Hematopoietic multipotent progenitor cell treated with erythropoietin and hydrocortisone succinate and interleukin-3 and kit ligand, for 6 days (in vitro differentiated cells): Measurements from ENCODE around the gene FKBP14.

Experiments used
- DNase-seq: peaks from one replicate; pipeline ENCODE4 v3.0.0-alpha.2; 2015

The FKBP14 gene

GRCh38 chr7:30032310-30033125 lies 6.0 kb upstream of the FKBP14 start:
- DNase-seq: no peak

- peak; percentile 54 for DNase-seq
These were observed 3.2 kb upstream of the FKBP14 start for GRCh38 chr7:30029696-30030095.

GRCh38 chr7:30028749-30029635 lies 2.5 kb upstream of the FKBP14 start:
- DNase-seq: peak; percentile 67

DNA sequence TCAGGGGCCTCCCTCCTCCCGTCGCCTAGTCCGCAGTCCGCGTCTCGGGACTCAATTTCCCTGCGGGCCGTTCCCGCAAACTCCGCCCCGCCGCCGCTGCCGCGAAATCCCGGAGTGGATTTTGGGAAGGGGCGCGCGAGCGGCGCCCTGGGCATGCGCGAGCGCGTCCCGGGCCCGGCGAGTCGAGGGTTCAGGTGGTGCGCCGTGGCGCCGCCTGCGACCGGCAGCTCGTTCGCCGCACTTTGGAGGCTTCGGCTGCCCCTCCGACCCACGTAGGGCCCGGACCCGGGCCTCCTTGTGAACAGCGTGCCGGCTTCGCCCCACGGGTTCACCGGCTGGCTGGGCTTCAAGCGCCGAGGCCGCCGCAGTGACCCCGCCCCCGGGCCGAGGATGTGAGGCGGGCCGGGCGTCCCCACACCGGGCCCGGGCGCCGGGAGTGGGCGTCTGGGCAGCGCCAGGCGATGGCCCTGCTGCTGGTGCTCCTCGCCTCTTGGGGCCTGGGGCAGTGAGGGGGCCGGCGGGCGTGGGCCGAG lies 1.8 kb upstream of the FKBP14 start, which contains the start of gene PLEKHA8:
TSS of gene PLEKHA8 (plus strand) at position 197 of the 533 bp plus-strand sequence. CDS start 351 bp downstream, outside the sequence.
- peak; percentile 91 for DNase-seq

GRCh38 chr7:30027740-30028215 lies 1.3 kb upstream of the FKBP14 start:
- no peak for DNase-seq

DNA sequence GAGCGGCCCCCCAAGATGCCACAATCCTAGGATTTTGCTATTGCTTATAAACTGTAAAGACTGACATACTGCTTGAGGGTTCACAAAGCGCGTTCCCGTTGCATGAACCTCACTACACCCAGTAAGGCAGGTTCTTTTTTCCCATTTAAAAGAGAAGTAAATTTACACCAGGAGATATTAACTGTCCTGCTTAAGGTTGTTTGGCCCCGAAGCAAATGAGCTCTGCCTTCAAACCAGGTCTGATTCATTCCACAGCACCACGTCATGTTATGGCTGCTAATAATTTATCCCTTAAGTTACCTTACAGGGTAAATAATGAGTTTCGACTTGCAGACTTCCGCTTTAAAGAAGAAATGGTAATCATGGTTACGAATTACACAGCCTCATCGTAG lies 559 bp upstream of the FKBP14 start:
- peak; percentile 61 for DNase-seq

- DNase-seq: no peak
These were observed 3.0 kb downstream of the FKBP14 start for GRCh38 chr7:30023524-30023923.

DNA sequence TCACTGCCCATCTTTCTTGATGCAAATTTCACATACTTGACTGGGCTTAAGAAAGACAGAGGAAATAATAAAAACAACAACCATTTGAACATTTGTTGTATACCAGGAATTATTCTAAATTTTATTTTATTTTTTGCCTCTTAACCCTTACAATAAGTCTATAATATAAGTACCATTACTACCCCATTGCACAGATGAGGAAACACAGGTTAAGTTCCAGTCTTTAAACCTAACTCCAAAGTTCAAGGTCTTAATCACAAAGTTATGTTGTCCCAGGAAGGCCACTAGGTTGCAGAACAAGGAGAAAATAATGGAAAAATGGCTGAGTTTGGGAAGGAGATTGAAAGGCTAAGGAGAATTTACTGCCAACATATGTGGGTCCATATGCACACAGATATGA lies 3.5 kb downstream of the FKBP14 start:
- no peak for DNase-seq

DNA sequence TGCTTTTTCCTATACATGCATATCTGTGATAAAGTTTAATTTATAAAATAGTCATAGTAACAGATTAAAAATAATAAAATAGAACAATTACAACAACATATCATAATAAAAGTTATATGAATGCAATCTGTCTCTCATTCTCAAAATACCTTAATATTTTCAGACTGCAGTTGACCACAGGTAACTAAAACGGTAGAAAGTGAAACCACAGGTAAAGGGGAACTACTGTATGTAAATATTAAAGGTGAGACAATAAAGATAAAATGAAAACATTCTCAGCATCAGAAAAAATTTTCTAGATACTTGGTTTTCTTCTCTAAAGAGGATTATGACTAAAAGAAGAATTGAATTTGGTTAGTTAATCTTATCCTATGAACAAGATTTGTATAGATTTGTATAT lies 6.0 kb downstream of the FKBP14 start:
- DNase-seq: no peak

- DNase-seq: no peak
These were observed 6.5 kb downstream of the FKBP14 start for GRCh38 chr7:30019960-30020359.

GRCh38 chr7:30019387-30019786 lies 7.1 kb downstream of the FKBP14 start:
- peak; percentile 39 for DNase-seq

DNA sequence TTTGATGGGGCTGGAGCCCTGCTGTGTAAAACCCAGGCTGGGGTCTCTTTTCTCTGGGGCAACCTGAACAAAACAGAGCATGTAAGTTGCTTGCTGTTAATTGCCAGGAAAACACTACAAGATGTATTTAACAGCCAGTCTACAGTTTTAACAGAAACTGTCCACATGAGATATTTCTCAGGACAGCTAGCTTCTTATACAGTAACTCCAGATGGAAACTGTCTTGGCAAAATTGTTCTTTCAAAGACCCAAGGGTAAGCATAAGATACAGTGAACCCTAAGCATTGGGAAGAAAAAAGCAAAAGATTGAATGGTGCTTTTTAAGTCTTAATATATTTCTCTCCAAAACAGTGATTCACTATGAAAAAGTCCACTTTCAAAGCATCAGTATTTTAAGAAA lies 8.1 kb downstream of the FKBP14 start:
- DNase-seq: no peak

DNA sequence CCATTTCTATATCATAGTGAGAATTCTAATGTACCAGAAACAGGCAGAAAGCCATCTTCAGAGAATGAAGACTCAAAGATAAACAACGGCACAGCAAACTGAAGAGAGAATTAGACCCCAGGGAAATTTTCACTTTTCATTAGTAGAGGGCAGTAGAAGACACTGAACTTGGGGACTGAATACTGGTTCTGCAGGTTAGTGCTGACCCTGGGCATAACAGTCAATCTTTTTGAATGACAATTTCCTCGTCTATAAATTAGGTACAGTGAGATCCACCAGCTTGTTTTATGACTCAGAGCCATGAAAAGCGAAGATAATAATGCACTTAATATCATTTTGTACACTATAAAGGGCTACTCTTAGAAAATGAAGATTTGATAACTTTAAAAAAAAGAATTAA lies 13.7 kb downstream of the FKBP14 start:
- no peak for DNase-seq

DNA sequence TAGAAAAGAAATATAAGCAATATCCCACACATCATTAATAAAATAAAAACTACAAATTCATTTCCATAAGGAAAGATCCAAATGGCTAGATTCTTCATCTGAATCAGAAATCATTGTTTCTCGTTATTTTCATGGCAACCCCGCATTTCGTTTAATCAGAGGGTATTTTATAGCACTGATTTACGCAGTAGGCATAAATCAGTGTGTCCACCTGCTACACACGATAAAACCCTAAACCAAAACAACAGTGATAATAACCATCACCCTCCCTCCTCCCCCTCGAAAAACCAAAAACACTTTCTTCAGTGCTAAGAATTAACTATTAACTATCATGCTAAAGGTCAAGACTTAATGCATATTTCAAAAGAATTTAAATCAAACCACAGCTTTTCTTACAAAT lies 16.5 kb downstream of the FKBP14 start:
- no peak for DNase-seq

DNA sequence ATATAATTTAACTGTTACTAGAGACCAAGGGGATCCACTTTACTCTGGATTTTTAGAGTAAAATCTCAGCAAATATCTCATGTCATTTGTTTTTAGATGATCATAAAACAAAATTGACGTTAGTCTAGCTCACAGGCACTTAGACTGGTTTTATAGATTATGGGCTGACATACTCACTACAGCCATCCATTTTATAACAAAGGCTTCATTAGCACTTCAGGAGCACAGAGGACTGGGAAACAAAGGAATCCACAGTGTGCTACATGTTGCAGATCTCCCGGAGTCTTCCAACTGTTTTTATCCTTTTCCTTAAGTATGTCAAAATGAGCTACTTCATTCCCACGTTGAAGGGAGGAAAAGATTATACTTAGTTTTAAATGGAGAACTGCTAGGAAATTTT lies 21.0 kb downstream of the FKBP14 start:
- DNase-seq: no peak

DNA sequence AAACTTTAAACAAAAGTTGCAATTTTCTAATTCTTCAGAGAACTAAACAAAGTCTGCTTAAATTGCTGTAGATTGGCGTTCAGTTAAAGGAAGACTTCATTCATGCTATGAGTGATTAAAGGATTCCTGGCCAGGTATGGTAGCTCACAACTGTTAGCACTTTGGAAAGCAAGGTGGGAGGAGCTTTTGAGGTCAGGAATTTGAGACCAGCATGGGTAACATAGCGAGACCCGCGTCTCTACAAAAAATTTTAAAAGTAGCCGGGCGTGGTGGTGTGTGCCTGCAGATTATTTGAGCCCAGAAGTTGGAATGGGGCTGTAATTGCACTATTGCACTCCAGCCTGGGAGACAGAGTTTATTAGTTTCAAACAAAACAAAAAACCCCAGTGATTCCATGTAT lies 23.4 kb downstream of the FKBP14 start:
- no peak for DNase-seq

- no peak for DNase-seq
These were observed 24.5 kb downstream of the FKBP14 start for GRCh38 chr7:30001998-30002397.

DNA sequence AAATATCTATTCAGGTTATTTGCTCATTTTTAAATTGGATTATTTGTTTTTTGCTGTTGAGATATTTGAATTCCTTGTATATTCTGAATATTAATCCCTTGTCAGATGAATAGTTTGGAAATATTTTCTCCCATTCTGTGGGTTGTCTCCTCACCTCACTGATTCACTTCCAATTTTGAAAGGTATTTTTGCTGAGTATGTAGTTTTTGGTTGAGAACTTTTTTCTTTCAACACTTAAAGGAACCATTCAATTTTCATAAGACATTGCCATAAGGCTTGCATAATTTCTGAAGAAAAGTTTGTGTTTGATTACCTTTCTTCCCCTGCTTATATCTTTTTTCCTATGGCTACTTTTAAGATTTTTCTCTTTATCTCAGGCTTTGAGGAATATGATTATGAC lies 28.0 kb downstream of the FKBP14 start:
- DNase-seq: no peak

GRCh38 chr7:29996321-29996720 lies 30.2 kb downstream of the FKBP14 start:
- no peak for DNase-seq

GRCh38 chr7:29995652-29996051 lies 30.9 kb downstream of the FKBP14 start:
- no peak for DNase-seq

- no peak for DNase-seq
These were observed 33.4 kb downstream of the FKBP14 start for GRCh38 chr7:29993140-29993539.

DNA sequence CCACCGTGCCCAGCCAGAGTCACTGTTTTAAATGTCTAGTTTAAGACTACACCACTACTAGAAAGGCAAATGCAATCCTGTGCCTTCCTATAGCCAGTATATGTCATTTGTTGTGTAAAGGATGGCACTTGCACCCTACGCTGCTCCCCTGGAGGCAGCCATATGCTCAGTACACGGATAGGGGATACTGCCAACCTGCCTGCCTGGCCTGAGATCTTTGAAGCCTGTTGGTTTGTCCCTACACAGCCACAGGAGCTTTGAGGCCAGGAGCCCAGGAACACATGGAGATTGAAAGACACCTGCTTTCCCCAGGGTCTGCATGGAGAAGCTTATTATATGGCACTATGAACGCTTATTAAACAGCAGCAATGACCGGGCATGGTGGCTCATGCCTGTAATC lies 34.6 kb downstream of the FKBP14 start:
- DNase-seq: no peak

GRCh38 chr7:29990931-29991330 lies 35.6 kb downstream of the FKBP14 start:
- DNase-seq: no peak
